PC-9 (cell line): ENCODE results near the gene TSACC.

Experiments used
- EZH2 ChIP-seq: fragments of 200-600 bp; sonication (generic); IDR thresholded peaks from 2 replicates; pipeline ENCODE4 v1.8.0; 2017; ENCODE audit warnings: antibody characterized with exemption, low read depth
- TF ChIP-seq, protein P1 (sequence below): fragments of 200-600 bp; sonication (generic); conservative IDR thresholded peaks from 2 replicates; pipeline ENCODE4 v1.6.1; 2017; ENCODE audit warnings: mixed run types, antibody characterized with exemption, mild to moderate bottlenecking, moderate library complexity

DNA sequence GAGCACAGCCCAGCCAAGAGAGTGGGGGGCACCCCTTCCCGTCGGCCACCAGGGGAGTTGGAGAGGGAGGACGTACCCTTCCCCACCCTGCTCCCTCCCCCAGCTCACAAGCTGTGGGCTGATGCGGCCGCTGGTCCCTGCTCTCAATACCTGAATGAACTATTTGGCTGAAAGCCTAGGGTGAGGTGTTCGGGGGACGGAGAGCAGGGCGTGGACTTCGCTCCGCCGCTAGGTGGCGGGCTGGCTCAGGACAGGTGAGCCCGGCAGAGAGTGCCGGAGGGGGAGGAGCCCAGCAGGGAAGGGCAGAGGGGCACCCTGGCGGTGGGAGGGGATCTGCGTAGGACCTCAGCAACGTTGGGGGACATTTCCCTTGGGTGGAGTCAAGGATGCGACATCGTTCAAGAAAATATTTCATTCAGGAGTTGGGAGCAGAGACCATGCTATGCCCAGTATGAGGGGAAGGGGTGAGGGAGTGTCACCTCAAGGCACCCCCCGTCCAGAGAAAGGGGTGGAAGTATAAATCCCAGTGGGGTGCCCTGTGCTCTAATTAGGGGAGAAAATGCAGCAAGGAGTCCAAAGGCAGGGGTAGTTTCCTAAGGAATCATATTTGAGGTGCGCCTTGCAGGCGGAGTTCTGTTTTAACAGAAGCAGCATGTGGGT lies 18.7 kb downstream of the TSACC start:
- TF ChIP-seq, protein P1, sequence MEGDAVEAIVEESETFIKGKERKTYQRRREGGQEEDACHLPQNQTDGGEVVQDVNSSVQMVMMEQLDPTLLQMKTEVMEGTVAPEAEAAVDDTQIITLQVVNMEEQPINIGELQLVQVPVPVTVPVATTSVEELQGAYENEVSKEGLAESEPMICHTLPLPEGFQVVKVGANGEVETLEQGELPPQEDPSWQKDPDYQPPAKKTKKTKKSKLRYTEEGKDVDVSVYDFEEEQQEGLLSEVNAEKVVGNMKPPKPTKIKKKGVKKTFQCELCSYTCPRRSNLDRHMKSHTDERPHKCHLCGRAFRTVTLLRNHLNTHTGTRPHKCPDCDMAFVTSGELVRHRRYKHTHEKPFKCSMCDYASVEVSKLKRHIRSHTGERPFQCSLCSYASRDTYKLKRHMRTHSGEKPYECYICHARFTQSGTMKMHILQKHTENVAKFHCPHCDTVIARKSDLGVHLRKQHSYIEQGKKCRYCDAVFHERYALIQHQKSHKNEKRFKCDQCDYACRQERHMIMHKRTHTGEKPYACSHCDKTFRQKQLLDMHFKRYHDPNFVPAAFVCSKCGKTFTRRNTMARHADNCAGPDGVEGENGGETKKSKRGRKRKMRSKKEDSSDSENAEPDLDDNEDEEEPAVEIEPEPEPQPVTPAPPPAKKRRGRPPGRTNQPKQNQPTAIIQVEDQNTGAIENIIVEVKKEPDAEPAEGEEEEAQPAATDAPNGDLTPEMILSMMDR = peak; percentile 88
- TF ChIP-seq EZH2 = no peak
